GM18502 (cell line): ENCODE results near the gene EDN1.

ENCODE experiments used
- ATAC-seq: cut with Tn5 transposase; IDR thresholded peaks from one replicate; pipeline ENCODE4 v1.9.1; 2021; ENCODE audit warnings: mild to moderate bottlenecking; ENCODE audit not compliant: unreplicated experiment, poor library complexity

Gene EDN1

DNA sequence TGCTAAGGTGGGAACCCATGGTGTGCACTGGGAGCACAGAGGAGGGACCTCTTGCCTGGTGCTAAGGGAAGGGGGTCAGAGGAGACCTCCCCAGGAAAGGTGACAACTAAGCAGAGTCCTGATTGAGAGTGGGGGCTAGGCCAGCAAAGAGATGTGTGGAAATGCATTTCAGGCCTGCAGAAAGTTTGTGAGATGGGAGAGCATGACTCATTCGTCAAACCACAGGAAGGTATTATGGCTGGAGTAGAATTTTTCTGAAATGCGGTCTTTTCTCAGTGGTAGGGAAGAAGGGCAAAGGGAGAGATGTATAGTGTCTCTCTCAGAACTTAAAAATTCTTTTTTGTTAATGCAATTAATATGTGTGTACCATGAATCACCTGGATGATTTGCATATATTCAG, 23.6 kb upstream of the EDN1 start:
- ATAC-seq, result no peak

DNA sequence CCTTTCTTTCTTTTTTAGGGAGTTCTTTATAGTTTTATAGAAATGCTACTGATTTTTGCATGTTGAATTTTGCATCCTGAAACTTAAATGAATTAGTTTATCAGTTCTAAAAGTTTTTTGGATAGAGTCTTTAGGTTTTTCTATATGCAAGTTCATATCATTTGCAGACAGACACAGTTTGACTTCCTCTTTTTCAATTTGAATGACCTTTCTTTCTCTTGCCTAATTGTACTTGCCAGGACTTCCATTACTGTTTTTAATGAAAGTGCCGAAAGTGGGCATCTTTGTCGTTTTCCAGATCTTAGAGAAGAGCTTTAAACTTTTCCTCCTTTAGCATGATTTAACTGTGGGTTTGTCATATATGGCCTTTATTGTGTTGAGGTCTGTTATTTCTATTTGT, 21.1 kb upstream of the EDN1 start:
- ATAC-seq, result no peak

DNA sequence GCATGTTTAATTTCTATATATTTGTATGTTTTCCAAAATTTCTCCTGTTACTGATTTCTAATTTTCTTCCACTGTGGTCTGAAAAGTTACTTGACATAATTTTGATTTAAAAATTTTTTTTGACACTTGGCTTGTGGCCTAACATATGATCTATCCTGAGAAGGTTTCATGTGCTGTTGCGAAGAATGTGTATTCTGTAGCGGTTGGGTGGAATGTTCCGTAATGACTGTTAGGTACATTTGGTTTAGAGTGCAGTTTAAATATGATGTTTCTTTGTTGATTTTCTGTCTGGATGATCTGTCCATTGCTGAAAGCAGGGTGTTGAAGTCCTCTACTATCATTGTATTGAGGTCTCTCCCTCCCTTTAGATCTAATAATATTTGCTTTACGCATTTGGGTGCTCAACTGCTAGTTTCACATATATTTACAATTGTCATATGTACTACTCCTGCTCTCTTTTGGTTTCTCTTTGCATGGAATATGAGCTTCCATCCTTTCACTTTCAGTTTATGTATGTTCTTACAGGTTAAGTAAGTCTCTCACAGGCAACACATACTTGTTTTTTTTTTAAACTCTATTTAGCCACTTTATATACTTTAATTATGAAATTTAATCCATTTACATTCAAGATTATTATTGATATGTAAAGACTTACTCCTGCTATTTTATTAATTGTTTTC, 19.5 kb upstream of the EDN1 start:
- no peak for ATAC-seq

DNA sequence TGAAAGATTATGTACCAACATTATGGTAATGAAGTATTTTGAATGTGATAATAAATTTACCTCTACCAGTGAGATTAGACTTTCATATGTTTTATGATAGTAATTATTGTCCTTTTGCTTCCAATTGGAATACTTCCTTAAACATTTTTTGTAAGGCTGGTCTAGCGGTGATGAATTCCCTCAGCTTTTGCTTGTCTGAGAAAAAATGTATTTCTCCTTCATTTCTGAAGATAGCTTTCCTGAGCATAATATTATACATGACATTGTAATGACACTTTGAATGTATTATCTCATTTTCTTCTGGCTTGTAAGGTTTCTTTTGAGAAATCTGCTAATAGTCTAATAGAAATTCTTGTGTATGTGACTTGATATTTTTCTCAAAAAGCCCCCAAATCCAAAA, 18.6 kb upstream of the EDN1 start:
- no peak for ATAC-seq

DNA sequence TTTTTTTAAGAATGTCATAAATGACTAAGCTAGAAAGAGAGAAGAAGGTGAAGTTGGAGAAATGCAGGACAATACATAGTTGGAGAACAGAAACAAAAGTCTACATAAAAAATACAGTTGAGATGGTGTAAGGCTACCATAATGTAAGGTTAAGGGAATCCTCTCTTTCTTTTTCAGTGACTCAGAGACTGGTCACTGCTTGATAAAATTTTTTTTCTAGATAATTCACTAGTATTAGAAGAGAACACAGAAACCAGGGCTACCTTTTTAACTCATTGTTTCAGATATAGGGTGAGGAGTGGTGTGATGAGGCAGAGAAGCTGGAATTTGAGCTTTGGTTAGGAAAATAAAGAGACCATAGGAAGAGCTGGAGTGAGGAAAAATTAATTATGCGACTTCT, 18.2 kb upstream of the EDN1 start:
- ATAC-seq, result no peak

DNA sequence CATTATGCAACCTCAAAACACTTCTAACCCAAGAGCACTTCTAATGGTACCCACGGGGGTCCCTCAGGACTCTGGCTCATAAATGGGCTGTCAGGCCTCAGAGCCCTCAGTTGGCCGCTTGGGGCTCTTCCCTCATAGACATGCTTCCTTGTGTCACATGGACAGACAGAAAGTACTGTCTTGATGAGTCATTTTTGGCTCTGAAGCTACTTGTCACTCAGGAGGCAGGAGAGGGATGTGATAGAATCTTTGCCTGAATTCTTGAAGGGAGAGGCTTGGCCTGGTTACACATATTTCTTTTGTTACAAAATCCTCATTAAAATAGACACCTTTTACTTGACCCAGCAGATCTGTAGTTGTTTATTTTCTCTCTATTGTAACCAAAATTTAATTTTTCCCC, 15.1 kb upstream of the EDN1 start:
- no peak for ATAC-seq

DNA sequence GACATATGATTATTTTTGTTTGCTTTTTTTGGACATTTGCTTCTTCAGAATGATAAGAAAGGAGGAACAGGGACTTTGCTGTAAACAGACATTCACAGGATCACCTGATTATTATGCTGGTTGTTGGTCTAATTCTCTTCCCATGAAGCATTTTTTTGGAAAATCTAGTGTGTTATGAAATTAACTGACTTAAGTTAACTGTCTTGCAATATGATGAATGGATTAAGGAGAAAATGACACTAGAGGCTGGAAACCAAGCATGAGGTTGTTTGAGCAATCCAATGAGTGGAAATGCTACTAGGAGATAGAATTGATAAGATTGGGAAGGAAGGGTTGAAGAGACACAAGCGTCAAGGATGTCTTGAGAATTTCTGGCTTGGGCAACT, 13.2 kb upstream of the EDN1 start:
- ATAC-seq, result no peak

DNA sequence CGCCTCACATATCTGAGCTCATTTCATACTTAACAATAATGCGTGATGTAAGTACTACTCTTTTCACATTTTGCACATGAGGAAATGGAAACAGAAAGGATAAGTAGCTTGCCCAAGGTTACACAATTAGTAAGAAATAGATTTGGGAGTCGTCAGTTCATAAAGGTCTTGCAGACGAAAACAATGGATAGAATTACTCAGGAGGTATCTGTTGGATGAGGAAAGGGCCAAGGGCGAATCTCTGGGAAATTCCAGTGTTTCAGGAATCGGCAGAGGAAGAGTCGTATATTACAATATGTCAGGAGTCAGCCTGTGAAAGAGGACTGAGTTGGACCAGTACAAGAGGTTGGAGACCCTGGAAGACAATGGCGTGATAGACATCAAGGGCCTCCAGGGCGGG, 12.8 kb upstream of the EDN1 start:
- no peak for ATAC-seq

DNA sequence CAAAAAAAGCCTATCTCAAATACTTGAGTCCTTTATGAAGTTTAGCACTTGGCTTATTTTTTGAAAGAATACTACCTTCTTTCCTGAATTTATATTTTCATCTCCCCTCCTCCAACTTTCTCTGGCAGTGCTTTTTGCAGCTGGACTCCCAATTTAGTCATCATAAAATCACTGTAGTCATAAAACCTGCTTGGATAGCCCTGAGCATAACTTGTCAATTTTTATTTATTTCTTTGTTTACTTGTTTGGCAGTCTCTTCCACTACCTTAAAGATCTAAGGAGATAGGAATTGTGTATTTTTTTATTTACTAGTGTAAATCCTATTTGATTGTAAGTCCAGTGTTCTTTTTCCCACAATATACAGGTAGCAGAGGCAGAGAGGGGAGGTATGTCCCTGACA, 11.2 kb upstream of the EDN1 start:
- ATAC-seq, result no peak

DNA sequence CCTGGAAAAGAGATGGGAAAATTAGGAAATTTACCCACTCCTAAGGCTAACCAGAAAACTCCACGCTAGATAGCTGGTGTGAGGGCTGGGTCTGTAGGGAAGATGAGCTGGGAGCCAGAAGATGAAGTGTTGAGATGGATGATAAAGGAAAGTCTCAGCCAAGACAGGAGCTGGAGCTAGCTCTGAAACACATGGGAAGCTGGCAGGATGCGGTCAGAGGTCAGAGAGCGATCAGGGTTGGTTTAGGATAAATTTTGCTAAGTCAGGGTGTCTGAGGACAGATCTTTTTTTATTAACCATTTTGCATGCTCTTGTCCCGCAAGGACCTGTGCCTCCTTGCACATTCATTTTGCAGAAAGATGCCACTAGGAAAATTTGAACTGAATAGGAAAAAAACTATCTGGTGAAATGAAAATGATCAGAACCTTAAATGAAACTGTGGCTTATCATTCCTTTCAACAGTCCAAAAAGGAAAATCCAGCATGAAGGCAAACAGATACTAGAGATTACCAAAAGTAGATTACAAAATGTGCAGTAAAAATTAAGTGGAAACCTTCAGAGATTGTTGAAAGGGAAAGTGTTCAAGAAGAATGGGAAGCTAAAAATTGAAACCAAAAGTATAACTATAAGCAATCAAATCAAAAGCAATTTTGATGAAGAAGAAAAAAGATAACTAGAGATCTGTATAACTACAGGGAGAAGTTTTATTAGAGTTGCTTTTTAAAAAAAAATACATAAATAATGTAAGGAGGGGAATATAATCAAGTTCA, 10.7 kb upstream of the EDN1 start:
- no peak for ATAC-seq

DNA sequence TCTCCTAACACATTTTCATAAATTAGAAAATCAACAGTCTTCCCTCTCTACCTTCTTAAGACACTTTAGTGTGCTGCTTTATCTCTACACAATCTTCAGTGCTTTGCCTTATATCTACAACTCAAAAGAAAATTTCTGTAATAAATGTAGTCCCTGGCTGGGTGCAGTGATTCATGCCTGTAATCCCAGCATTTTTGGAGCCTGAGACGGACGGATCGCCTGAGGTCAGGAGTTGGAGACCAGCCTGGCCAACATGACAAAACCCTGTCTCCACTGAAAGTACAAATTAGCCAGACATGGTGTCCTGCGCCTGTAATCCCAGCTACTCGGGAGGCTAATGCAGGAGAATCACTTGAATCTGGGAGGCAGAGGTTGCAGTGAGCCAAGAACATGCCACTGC, 9.7 kb upstream of the EDN1 start:
- no peak for ATAC-seq

DNA sequence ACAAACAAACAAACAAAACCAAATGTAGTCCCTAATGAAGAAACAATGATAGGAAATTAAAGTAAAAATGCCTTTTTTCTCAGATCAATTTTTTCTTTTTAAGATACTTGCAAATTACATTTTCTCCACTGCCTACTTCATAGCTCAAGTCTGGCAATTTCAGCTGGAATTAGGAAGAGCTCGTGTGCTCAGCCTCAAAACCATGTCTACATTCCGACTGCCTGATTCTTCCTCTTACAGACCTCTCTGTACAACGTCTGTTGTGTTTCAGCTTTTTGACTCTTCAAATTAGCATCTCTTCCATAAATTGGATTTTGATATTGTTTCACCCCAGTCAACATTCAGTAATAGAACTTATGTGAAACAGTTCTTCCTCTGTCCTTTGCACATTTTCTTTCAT, 9.3 kb upstream of the EDN1 start:
- ATAC-seq, result no peak

DNA sequence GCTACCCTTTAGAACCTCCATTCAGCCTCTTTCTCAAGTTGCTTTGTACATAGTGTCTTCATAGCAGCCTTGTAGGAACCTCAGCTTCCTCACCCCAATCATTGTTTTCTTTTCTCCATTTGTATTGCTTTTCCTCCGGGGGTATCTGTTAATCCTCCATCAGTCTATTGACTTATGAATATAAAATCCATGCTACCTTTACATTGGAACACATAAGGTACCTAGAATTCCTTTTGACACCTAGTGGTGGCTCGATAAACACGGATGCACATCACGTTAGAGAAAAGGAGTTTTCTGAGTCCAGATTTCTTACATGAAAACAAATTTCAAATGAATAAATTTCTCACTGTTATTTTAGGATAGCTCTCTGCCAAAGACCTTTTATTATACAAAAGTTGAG, 6.3 kb upstream of the EDN1 start:
- ATAC-seq, result no peak

DNA sequence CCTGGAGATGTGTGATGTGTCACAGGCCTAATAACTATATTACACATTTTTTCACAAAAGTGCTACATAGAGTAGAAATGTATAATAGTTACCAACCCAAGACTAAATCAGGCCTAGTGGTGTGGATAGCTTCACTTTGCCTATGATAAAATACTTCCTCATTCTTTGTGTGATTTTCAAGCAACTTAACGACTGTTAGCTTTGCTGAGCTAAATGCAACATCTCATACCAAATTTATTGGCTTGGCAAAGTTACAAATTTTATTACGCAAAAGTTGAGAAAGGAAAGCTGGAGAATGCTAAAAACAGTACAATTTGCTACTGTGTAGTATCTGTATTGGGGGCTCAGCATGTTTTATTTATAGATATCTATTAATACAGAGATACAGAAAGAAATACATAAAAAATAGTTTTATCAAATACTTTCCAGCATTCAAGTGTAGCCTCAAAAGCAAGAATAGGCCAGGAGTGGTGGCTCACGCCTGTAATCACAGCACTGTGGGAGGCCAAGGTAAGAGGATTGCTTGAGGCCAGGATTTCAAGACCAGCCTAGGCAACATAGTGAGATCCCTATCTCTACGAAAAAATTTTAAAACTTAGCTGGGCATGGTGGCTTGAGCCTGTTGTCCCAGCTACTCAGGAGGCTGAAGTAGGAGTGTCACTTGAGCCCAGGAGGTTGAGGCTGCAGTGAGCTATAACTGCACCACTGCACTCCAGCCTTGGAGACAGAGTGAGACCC, 3.6 kb upstream of the EDN1 start:
- no peak for ATAC-seq

DNA sequence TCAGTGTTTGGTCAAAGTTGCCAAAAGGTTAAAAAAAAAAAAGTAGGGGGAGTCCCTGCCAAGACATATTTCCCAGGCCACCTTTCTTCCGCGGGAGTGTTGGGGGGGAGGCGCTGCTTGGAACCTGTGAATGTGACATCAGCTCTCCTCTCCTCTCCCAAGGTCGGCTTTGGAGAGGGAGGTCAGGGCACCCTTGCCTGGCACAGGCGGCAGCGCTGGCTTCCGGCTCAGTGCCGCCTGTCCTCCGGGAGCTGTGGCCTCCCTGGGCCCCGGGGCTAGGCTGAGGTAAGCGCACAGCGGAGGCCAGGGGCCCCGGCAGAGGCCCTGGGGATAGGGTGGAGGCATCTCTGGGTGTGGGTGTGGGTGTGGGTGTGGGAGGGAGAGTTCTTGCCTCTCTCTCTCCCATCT, 1.9 kb upstream of the EDN1 start:
- no peak for ATAC-seq

DNA sequence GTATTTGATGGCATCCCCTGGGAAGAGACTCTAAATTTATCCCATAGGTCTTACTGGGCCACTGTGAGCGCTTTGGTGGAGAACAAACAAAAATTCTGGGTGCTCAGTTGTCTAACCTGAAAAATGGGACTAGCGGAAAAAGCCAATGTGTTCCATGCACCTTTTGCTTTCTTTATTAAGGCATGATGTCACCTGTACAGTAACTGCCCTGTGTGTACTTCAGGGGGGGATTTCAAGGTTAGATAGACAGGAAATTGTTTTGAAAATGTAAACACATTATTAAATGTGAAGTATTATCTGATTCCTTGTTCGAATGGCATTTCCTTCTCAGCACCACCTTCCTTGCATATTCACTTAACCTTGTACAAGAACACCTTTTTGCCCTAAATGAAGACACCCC, 1.2 kb upstream of the EDN1 start:
- no peak for ATAC-seq

DNA sequence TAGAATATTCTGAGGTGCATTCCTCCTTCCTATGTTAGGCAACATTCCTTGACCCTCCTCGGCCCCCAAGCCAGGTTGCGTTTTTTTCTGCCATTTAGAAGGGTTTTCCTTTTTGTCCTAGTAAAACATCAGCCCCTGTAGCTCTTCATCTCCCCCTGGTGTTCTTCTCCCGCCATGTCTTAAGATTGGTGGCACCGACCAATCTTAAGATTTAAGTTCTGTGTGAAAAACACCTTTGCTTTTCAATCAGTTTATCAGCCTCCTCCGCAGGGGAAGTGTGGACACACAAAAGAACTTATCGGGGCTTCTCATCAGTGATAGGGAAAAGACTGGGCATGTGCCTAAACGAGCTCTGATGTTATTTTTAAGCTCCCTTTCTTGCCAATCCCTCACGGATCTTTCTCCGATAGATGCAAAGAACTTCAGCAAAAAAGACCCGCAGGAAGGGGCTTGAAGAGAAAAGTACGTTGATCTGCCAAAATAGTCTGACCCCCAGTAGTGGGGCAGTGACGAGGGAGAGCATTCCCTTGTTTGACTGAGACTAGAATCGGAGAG, 719 bp upstream of the EDN1 start:
- peak; percentile 42 for ATAC-seq

DNA sequence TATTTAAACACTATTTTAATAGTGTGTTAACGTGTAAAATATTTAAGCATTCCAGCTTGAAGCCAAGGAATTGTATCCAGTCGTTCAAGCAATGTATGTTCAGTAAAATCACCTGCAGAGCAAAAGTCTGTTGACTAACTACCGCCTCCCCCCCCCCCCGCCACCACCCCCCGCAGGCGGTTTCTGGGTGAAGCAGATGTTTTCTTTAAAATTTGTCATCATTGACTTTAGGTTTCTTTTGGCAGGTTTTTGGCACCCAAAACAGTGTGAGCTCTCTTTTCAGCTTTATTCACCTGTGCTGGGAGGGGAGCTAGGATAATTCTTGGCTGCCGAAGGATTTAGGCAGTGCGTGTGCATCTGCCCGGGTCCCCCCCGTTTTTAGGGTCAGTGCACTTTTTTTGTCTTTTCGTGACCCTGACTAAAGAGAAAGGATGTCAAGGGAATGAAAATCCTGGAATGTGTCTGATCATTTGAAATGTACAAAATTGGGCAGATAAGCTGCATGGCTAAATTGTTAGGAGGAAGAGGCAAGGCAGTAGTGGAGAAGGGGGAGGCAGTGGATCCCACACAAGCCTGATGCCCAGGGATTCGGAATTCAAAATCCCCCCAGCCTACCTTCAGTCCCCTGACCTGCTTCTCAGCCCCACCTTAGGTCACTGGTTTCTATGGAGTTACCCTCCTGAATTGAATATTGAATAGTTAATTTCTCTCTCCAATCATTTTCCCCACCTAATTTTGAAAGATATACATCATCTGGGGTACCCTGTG, 1.1 kb downstream of the EDN1 start:
- ATAC-seq, result no peak

DNA sequence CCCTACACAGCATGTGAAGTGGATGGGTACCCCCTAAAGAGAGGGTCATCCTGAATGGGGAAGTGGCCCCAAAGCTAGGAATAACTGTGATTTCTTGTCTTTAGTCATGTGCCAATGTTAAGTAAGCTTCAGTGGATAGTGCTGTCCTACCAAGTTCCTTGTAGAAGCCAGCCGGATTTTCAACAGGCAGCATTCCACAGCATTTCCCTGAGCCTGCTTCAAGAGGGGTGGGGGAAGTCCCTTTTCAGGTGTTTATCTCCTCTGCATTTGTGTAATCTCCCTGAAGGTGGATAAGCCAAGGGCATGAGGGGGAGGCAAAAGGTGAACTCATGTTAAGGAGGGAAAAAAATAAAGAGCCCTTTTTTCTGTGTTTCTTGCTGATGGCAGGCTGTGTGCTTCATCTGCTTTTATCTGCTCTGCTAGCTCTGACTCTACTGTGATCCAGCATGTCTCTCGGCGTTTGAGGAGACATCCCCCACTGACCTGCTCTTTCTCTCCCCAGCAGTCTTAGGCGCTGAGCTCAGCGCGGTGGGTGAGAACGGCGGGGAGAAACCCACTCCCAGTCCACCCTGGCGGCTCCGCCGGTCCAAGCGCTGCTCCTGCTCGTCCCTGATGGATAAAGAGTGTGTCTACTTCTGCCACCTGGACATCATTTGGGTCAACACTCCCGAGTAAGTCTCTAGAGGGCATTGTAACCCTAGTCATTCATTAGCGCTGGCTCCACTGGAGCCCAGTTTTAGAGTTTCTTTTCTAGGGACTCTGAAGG, 1.9 kb downstream of the EDN1 start:
- no peak for ATAC-seq
